Panc1 (cell line): ENCODE results near the gene MCM3AP. TPM values are rescaled to one million over a fixed set of nuclear protein-coding genes. Genes with fewer than 3 reads are reported as not detected.

Experiments
- ATAC-seq: fragments of 200-7000 bp; cut with Tn5 transposase; 2 replicates; pipeline ENCODE4 v1.9.1; 2020; ENCODE audit warnings: mild to moderate bottlenecking, moderate library complexity
- BruUV-seq: library from RNA; stranded (reverse); fragments of 400-500 nt; replicated peaks from 2 replicates; lab custom pipeline; 2021; lab: Mats Ljungman, UMichigan
- CTCF ChIA-PET: fragments of 300-600 bp; sonication (Branson Sonifier 250); formaldehyde crosslinking; loops from one replicate; lab custom pipeline; 2022; ENCODE audit warnings: antibody characterized with exemption; lab: Charles Lee
- POLR2A ChIA-PET: fragments of 300-600 bp; sonication (Branson Sonifier 250); formaldehyde crosslinking; loops from one replicate; lab custom pipeline; 2022; ENCODE audit warnings: antibody characterized with exemption; lab: Charles Lee
- DNase-seq: peaks from one replicate; pipeline ENCODE4 v3.0.0-alpha.2; 2010; ENCODE audit warnings: low read depth, low spot score
- H3K27ac ChIP-seq: 2 replicates; pipeline ENCODE4 v1.5.1; 2011; ENCODE audit warnings: mild to moderate bottlenecking, low read length, inconsistent platforms
- H3K27me3 ChIP-seq: fragments of 200-500 bp; sonication (Bioruptor generic); 2 replicates; pipeline ENCODE4 v1.6.0; 2014; ENCODE audit warnings: low read length, inconsistent platforms; ENCODE audit not compliant: control insufficient read depth, insufficient read depth
- H3K36me3 ChIP-seq: fragments of 200-500 bp; sonication (Bioruptor generic); 2 replicates; pipeline ENCODE4 v1.5.1; 2014; ENCODE audit warnings: inconsistent platforms, mild to moderate bottlenecking, low read length, moderate library complexity; ENCODE audit not compliant: control insufficient read depth, insufficient read depth
- H3K4me1 ChIP-seq: 2 replicates; pipeline ENCODE4 v1.5.1; 2011; ENCODE audit warnings: inconsistent platforms, mild to moderate bottlenecking, low read length, moderate library complexity; ENCODE audit not compliant: control insufficient read depth, insufficient read depth
- H3K4me3 ChIP-seq, 2 experiments: 2 replicates each; pipeline ENCODE4 v1.5.1; 2011 to 2012; ENCODE audit warnings: low read depth in 2 of 2, low read length in 2 of 2, mild to moderate bottlenecking in 2 of 2, inconsistent platforms in 1 of 2, moderate library complexity in 1 of 2
- H3K9me3 ChIP-seq: fragments of 200-500 bp; sonication (Bioruptor generic); 2 replicates; pipeline ENCODE4 v1.5.1; 2014; ENCODE audit warnings: low read depth, mild to moderate bottlenecking, inconsistent platforms, low read length, moderate library complexity; ENCODE audit not compliant: control insufficient read depth, insufficient read depth
- CTCF ChIP-seq: fragments of 450-650 bp; IDR thresholded peaks from 2 replicates; pipeline ENCODE4 v1.5.1; 2017; ENCODE audit warnings: mild to moderate bottlenecking
- POLR2AphosphoS5 ChIP-seq: IDR thresholded peaks from 2 replicates; pipeline ENCODE4 v1.6.1; 2012; ENCODE audit warnings: mild to moderate bottlenecking, low read depth, low read length, moderate library complexity
- SIN3A ChIP-seq: IDR thresholded peaks from 2 replicates; pipeline ENCODE4 v1.6.1; 2012; ENCODE audit warnings: low read depth, mild to moderate bottlenecking, low read length, moderate library complexity, borderline replicate concordance; ENCODE audit not compliant: insufficient read depth
- TCF7L2 ChIP-seq: IDR thresholded peaks from 2 replicates; pipeline ENCODE4 v1.6.1; 2011; ENCODE audit warnings: mild to moderate bottlenecking, low read depth, low read length, inconsistent platforms
- in situ Hi-C: cut with HindIII; loops from 2 replicates; pipeline ENCODE4 v1.10.0; 2016; ENCODE audit warnings: low sequenced_read_pairs, low pct_unique_long_range_greater_than_20kb
- intact Hi-C: fragments of 100-400 bp; cut with micrococcal nuclease; formaldehyde crosslinking; loops from one replicate; pipeline ENCODE4 v1.10.0; 2022; ENCODE audit not compliant: unreplicated experiment
- total RNA-seq: library from RNA; stranded (reverse); gene quantifications from one replicate; pipeline ENCODE4 v1.2.1, GENCODE V29; 2021; ENCODE audit not compliant: unreplicated experiment
- TF ChIP-seq, protein P1 (sequence below), 2 experiments: IDR thresholded peaks; 2 replicates each; pipeline ENCODE4 v1.6.1; 2011 to 2012; ENCODE audit warnings: low read depth in 2 of 2, control low read depth in 1 of 2, low read length in 1 of 2, mild to moderate bottlenecking in 1 of 2, moderate library complexity in 1 of 2; ENCODE audit not compliant: insufficient read depth in 1 of 2

MCM3AP gene
- total RNA-seq, 1 experiment from 2014 or later: 95.0 TPM

DNA sequence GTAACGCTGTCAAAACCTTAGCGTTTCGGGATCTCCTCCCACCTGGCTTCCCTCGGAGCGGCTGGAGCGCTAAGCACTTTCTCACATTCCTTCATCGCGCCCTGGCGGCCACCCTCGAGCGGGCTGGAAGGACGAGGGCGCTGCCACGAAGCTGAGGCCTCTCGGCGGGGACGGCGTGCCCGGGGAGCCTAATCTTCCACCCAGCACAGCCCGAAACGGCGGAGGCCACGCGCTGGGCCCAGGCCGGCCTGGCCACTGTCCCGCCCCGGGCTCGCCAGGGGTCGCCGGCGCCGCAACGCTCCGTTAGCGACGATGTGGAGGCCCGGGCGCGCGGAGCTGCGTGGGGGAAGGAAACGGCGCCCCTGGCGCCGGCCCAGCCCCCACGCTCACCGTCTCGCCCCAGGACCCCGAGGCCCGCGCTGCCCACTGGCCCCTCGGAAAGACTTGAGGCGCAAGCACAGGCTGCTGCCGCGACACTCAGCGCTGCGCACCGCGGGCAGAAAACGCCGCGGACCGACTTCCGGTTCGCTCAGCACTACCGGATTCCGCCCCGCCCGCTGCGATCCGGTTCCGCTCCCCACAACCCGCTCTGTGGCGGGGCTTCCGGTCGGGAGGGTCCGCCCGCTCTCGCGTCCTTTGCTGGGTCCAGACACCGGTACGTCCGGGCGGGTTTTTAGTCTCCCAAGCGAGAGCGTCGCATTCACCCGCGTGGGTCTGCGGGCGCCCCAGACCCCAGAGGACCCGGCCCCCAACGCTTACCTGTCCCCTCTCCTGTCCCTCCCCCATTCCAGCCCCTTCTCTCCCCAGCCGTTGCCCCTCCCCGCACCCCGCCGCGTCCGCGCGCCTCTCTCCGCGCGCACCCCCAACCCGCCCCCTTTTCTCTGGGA lies 593 bp upstream of the MCM3AP start, which contains the start of gene YBEY:
Gene YBEY (plus strand): TSS at position 582 of the 887 bp plus-strand sequence. CDS start 572 bp downstream, outside the sequence.
- Histone ChIP-seq H3K27me3 (no peaks in the 10 kb centered on the region), H3K27ac (peak within 1 kb of the TSS; percentile 92), H3K9me3 (no peaks in the 10 kb centered on the region), H3K36me3 (peaks cover 4% of the 10 kb centered on the region; the same call in 1 of the 2 replicates), H3K4me3 (peak within 1 kb of the TSS; percentile 75 to 87), H3K4me1 (peaks cover 22% of the 10 kb centered on the region; the same call in 1 of the 2 replicates)
- ChIA-PET CTCF (no interaction called here), POLR2A (no interaction called here)
- no TSS peak for BruUV-seq
- ATAC-seq: peak; percentile 97
- intact Hi-C loops: no loop called here
- in situ Hi-C loops: no loop called here
- peak; percentile 69; the same call in 1 of the 2 replicates for TF ChIP-seq SIN3A
- TF ChIP-seq TCF7L2: no peak
- peak; percentile 89 for TF ChIP-seq POLR2AphosphoS5
- peak; percentile 47 for DNase-seq

- no peaks in the 10 kb centered on the region for H3K9me3 ChIP-seq
- H3K27me3 ChIP-seq: no peaks in the 10 kb centered on the region
- H3K4me3 ChIP-seq: peak overlapping the region; percentile 75 to 87
- peaks cover 4% of the 10 kb centered on the region; the same call in 1 of the 2 replicates for H3K36me3 ChIP-seq
- CTCF ChIA-PET: no interaction called here
- intact Hi-C loops: no loop called here
- peaks cover 22% of the 10 kb centered on the region; the same call in 1 of the 2 replicates for H3K4me1 ChIP-seq
- H3K27ac ChIP-seq: peak overlapping the region; percentile 92
- in situ Hi-C loops: no loop called here
- TF ChIP-seq, protein P1, sequence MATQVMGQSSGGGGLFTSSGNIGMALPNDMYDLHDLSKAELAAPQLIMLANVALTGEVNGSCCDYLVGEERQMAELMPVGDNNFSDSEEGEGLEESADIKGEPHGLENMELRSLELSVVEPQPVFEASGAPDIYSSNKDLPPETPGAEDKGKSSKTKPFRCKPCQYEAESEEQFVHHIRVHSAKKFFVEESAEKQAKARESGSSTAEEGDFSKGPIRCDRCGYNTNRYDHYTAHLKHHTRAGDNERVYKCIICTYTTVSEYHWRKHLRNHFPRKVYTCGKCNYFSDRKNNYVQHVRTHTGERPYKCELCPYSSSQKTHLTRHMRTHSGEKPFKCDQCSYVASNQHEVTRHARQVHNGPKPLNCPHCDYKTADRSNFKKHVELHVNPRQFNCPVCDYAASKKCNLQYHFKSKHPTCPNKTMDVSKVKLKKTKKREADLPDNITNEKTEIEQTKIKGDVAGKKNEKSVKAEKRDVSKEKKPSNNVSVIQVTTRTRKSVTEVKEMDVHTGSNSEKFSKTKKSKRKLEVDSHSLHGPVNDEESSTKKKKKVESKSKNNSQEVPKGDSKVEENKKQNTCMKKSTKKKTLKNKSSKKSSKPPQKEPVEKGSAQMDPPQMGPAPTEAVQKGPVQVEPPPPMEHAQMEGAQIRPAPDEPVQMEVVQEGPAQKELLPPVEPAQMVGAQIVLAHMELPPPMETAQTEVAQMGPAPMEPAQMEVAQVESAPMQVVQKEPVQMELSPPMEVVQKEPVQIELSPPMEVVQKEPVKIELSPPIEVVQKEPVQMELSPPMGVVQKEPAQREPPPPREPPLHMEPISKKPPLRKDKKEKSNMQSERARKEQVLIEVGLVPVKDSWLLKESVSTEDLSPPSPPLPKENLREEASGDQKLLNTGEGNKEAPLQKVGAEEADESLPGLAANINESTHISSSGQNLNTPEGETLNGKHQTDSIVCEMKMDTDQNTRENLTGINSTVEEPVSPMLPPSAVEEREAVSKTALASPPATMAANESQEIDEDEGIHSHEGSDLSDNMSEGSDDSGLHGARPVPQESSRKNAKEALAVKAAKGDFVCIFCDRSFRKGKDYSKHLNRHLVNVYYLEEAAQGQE (IDR thresholded peaks at IDR 0.05; ENCODE audit: insufficient read depth in 1 of 2, low read depth in 2 of 2, low read length in 1 of 2): no peak
- DNase-seq: no peak
- POLR2A ChIA-PET: no interaction called here
- no TSS peak for BruUV-seq
- ATAC-seq: no peak
These were observed 678 bp downstream of the MCM3AP start for GRCh38 chr21:46284733-46285132.

DNA sequence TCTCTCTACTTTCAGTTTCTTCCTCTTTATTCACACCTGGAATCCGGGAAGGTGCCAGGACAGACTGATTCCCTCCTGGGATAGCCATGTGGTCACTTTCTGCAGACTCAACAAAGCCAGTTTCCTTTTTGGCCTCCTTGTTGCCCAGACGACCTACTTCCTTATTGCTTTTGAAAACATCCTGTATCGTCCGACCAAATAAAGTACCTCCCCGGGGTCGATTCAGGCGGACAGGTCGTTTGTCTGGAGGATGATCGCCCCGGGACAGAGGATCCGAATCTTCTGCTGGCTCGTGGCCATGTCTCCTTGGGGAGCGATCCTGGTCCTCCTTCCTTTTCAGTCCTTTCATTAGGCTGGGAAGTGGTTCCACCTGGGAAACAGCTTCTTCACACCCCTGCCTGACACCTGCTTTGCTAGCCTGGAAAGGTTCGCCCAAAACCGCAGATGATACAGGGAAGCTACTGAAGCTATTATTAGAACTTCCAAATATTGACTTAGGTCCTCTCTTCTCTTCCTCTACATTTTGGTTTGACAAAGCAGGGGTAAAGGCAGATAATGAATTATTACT lies 1.2 kb downstream of the MCM3AP start:
- in situ Hi-C loops: no loop called here
- peak overlapping the region; percentile 75 to 87 for H3K4me3 ChIP-seq

More for the DNA sequence above, 1.2 kb downstream of the MCM3AP start:
- intact Hi-C loops: no loop called here
- ATAC-seq (no peak), DNase-seq (no peak)
- CTCF ChIA-PET: no interaction called here
- peaks cover 22% of the 10 kb centered on the region; the same call in 1 of the 2 replicates for H3K4me1 ChIP-seq
- POLR2A ChIA-PET: no interaction called here
- peak overlapping the region; percentile 92 for H3K27ac ChIP-seq
- H3K9me3 ChIP-seq: no peaks in the 10 kb centered on the region
- no peaks in the 10 kb centered on the region for H3K27me3 ChIP-seq
- no peak for TF ChIP-seq SIN3A
- TF ChIP-seq CTCF: no peak
- no peak for TF ChIP-seq TCF7L2
- TF ChIP-seq, protein P1 (IDR thresholded peaks at IDR 0.05; ENCODE audit: insufficient read depth in 1 of 2, low read depth in 2 of 2, low read length in 1 of 2): no peak
- no TSS peak for BruUV-seq
- H3K36me3 ChIP-seq: peaks cover 4% of the 10 kb centered on the region; the same call in 1 of the 2 replicates
